ENCODE measurements around the gene TIMP2. TPM values are rescaled to one million over a fixed set of nuclear protein-coding genes. Genes with fewer than 3 reads are reported as not detected.

Gene TIMP2
- total and polyA plus RNA-seq, 4 donors, result 8.9 to 37.6 (median 10.1) TPM

GRCh38 chr17:78892936-78893379 lies 32.2 kb downstream of the TIMP2 start:
- Histone ChIP-seq H3K27ac (ENCODE audit: low read depth in 1 of 2, low read length in 2 of 2) (no peak overlapping the region), H3K4me3 (ENCODE audit: low read depth in 1 of 3, low read length in 3 of 3) (no peak overlapping the region), H3K4me1 (ENCODE audit: control insufficient read depth in 4 of 4, insufficient read depth in 4 of 4, low read length in 3 of 4) (peaks cover 0 to 6% (median 0%) of the 10 kb centered on the region in 4 donors), H3K27me3 (ENCODE audit: control insufficient read depth in 4 of 4, insufficient read depth in 4 of 4, low read length in 3 of 4) (no peaks in the 10 kb centered on the region), H3K9ac (ENCODE audit: low read depth in 1 of 2, low read length in 2 of 2) (no peak overlapping the region), H3K36me3 (ENCODE audit: control insufficient read depth in 4 of 4, insufficient read depth in 3 of 4, low read depth in 1 of 4, low read length in 3 of 4) (no peaks in the 10 kb centered on the region), H3K9me3 (ENCODE audit: control insufficient read depth in 4 of 4, low read length in 3 of 4) (no peaks in the 10 kb centered on the region)
- TF ChIP-seq EGR1 (IDR thresholded peaks at IDR 0.05; ENCODE audit: low read depth in 2 of 2), result no peak
- no peak for TF ChIP-seq SP1 (IDR thresholded peaks at IDR 0.05)
- TF ChIP-seq FOXA2 (IDR thresholded peaks at IDR 0.05), result no peak
- no peak for TF ChIP-seq MAX (IDR thresholded peaks at IDR 0.05)
- no peak for TF ChIP-seq FOXA1 (IDR thresholded peaks at IDR 0.05)
- TF ChIP-seq HNF4G (IDR thresholded peaks at IDR 0.05), result no peak
- no peak for TF ChIP-seq RAD21 (IDR thresholded peaks at IDR 0.05)
- no peak for TF ChIP-seq REST (IDR thresholded peaks at IDR 0.05)
- DNase-seq (ENCODE audit: low spot score), result no peak
- 79% methylated on average over 6 of the region's 6 CpGs for WGBS

- no peak for DNase-seq (ENCODE audit: low spot score)
- H3K27me3 ChIP-seq (ENCODE audit: control insufficient read depth in 4 of 4, insufficient read depth in 4 of 4, low read length in 3 of 4), result no peaks in the 10 kb centered on the region
- H3K27ac ChIP-seq (ENCODE audit: low read depth in 1 of 2, low read length in 2 of 2), result no peak overlapping the region
- TF ChIP-seq TAF1 (conservative IDR thresholded peaks at IDR 0.05) (no peak), HNF4A (conservative IDR thresholded peaks at IDR 0.05) (no peak), SP1 (IDR thresholded peaks at IDR 0.05) (no peak), REST (IDR thresholded peaks at IDR 0.05) (no peak), GABPA (IDR thresholded peaks at IDR 0.05 in 1 of 2, conservative IDR thresholded peaks at IDR 0.05 in 1 of 2) (no peak), ATF3 (IDR thresholded peaks at IDR 0.05) (no peak), MAX (IDR thresholded peaks at IDR 0.05) (no peak), HNF4G (IDR thresholded peaks at IDR 0.05) (no peak), CTCF (IDR thresholded peaks at IDR 0.05; ENCODE audit: low read depth, low read length, missing input control) (no peak), RXRA (IDR thresholded peaks at IDR 0.05) (no peak), EGR1 (IDR thresholded peaks at IDR 0.05; ENCODE audit: low read depth in 2 of 2) (no peak), FOXA1 (IDR thresholded peaks at IDR 0.05) (no peak), NR2F2 (IDR thresholded peaks at IDR 0.05) (no peak), FOXA2 (IDR thresholded peaks at IDR 0.05) (no peak), ZBTB33 (IDR thresholded peaks at IDR 0.05) (no peak), JUND (IDR thresholded peaks at IDR 0.05) (no peak), YY1 (IDR thresholded peaks at IDR 0.05) (no peak), RAD21 (IDR thresholded peaks at IDR 0.05) (no peak)
- WGBS, result 72% methylated on average over 5 of the region's 5 CpGs
- no peak overlapping the region for H3K9ac ChIP-seq (ENCODE audit: low read depth in 1 of 2, low read length in 2 of 2)
- no peak overlapping the region for H3K4me3 ChIP-seq (ENCODE audit: low read depth in 1 of 3, low read length in 3 of 3)
- H3K4me1 ChIP-seq (ENCODE audit: control insufficient read depth in 4 of 4, insufficient read depth in 4 of 4, low read length in 3 of 4), result peaks cover 0 to 6% (median 0%) of the 10 kb centered on the region in 4 donors
- H3K36me3 ChIP-seq (ENCODE audit: control insufficient read depth in 4 of 4, insufficient read depth in 3 of 4, low read depth in 1 of 4, low read length in 3 of 4), result no peaks in the 10 kb centered on the region
- no peaks in the 10 kb centered on the region for H3K9me3 ChIP-seq (ENCODE audit: control insufficient read depth in 4 of 4, low read length in 3 of 4)
Measured at GRCh38 chr17:78892520-78892919, 32.7 kb downstream of the TIMP2 start.
